GM19099 (cell line): ENCODE results near the gene C15orf62.

Source experiments
- POLR2A ChIP-seq: IDR thresholded peaks from 3 replicates; pipeline ENCODE4 v1.6.1; 2011; ENCODE audit warnings: low read depth; ENCODE audit not compliant: insufficient read length; ENCODE audit errors: extremely low read depth

C15orf62 gene, protein sequence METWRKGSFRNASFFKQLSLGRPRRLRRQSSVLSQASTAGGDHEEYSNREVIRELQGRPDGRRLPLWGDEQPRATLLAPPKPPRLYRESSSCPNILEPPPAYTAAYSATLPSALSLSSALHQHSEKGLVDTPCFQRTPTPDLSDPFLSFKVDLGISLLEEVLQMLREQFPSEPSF

DNA sequence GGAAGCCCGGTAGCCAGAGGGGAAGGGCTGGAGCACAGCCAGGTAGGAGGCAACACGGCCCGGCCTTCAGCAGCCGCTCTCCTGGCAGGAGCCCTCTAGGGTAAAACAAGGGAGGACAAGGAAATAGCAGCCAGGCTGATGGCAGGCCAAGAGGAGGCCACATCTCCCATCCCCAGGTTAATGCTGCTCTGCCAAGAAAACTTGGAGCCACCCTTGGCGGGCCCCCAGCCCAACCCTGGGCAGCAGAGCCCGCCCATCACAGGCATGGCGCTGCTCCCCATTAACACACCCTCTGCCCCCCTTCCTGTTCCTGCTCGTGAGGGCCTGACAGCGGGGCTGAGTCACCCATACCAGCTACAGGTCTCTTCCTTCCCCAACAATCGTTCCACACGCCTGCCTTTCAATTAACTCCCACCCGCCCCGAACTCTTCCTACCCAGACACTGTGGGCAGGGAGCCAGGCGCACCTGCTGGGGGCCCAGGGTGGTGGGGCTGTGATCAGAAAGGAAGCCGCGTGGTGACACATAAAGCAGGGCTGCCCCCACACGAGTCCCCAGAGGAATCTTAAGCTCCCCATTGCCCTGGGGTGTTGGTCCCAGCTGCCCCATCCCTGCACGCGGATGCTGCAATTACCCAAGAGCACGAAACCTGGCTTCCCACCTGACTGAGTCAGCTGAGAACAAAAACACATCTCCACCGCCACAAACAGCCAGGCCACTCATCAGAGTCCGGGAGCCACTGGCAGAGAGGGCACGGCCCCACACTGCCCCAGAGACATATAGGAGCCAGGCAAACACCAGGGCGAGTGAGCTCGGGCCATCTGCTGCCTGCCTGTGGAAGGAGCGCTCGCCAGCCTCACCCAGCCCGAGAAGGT is at the start of gene C15orf62:
C15orf62 (plus strand) TSS at position 707 of the 873 bp plus-strand sequence. CDS start 516 bp downstream, outside the sequence.
- no peak for TF ChIP-seq POLR2A

DNA sequence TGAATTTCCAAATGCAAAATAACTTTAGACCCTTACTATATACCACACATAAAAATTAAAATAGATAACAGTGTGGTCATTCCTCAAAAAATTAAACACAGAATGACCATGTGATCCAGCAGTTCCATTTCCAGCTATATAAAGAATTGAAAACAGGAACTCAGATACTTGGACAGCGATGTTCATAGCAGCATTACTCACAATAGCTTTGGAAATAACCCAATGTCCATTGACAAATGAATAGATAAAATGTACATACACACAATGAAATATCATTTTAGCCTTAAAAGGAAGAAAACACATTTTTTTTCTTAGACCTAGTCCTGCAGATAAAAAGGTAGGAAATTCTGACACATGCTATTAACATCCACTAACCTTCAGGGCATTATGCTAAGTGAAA is 48.1 kb upstream of the C15orf62 start:
- no peak for TF ChIP-seq POLR2A

DNA sequence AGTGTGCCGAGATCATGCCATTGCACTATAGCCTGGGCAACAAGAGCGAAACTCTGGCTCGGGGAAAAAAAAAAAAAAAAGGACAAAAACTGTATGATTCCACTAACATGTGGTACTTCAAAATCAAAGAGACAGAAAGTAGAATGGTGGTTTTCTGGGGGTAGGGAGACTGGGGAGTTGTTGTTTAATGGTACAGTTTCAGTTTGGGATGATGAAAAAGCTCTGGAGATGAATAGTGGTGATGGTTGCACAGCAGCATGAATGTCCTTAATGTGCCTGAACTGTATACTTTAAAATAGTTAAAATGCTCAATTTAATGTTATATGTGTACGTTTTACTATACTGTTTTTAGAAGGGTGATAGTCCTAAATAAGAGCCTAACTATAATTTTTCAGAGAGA is 47.4 kb upstream of the C15orf62 start:
- no peak for TF ChIP-seq POLR2A

DNA sequence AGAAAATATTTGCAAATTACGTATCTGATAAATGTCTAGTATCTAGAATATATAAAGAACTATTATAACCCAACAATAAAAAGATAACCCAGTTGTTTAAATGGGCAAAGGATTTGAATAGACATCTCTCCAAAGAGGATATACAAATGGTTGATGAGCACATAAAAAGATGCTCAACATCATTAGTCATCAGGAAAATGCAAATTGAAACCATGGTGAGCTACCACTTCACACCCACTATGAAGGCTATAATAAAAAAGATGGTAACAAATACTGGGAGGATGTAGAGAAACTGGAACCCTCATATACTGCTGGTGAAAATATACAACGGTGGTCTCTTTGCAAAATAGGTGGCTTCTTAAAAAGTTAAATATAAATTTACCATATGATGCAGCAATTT is 46.8 kb upstream of the C15orf62 start:
- TF ChIP-seq POLR2A, result no peak

DNA sequence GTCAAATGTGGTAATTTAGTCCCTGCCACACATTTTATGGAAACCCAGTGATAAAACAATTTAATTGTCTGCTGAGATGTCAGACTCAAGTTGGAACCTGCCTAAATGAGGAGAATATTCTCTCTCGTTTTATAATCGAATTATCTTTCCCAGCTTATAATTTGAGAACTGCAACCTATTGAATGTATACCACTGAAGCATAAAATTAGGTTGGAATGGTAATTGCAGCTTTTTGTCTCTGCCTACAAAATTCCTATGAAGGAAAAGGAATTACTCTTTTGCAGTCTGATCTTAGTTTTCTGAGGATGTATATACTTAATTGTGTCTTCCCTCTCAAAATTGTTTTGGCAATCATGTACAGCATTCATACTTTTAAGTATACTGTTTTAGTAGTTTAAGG is 45.9 kb upstream of the C15orf62 start:
- no peak for TF ChIP-seq POLR2A

DNA sequence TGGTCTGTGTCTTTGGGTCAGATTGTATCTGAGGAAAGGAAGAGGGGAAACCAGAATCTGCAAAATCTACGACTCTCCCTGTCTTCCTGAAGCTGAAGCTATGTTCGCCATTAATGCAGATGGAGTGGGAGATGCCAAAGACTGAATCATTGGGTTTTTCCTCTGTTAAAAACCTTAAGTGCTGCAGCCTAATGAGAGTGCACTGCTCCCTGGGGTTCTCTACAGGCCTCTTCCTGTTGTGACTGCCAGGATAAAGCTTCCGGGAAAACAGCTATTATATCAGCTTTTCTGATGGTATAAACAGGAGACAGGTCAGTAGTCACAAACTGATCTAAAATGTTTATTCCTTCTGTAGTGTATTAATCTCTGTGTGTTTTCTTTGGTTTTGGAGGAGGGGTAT is 38.7 kb upstream of the C15orf62 start:
- TF ChIP-seq POLR2A, result no peak

DNA sequence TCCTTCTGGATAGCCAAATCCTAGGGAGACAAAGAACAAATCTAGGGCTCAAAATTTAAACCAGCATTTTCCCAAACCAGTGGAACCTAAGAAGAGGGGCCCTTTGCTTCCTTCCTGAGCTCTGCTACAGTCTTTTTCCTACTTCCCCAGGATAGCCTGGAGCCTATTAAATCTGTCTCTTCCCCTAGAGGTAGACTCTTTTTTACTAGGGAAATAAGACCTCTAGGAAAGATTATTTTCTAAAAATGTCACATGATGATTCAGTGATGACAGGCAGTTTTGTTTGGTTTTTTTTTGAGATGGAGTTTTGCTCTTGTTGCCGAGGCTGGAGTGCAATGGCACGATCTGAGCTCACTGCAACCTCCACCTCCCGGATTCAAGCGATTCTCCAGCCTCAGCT is 33.2 kb upstream of the C15orf62 start:
- TF ChIP-seq POLR2A, result no peak

DNA sequence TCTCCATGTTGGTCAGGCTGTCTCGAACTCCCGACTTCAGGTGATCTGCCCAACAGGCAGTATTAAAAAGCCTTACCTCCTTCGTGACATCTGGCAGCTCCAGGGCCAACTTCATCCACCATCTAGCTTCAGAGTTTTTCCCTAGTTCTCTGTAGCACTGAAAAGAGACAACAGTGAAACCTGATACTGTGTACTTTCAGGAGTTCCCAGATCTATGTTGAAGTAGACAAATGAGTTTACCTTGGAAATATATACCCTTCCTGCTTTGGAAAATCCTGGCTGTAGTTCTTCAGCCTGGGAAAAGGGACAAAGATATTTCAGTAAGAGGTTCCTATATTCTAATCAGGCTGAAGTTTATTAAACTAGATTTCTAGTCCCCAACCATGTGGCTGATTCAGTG is 32.7 kb upstream of the C15orf62 start:
- no peak for TF ChIP-seq POLR2A

DNA sequence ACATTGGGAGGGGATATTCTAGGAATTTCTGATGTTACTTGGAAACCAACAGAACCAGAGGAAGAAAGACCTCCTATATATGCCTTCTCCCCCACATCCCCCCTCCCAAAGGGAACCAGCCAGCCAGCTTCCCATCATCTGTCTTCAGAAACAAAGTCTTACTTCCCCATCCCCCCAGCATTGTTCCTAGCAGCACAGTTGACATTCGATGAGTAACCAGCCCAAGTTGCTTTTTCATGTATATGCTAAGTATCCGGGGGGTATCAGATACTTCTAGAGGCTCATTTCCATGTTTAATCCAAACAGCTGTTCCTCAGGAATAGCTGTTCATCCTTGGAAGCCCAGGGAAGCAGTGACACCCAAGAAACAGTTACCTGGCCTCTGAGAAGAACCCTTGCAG is 30.7 kb upstream of the C15orf62 start:
- no peak for TF ChIP-seq POLR2A

DNA sequence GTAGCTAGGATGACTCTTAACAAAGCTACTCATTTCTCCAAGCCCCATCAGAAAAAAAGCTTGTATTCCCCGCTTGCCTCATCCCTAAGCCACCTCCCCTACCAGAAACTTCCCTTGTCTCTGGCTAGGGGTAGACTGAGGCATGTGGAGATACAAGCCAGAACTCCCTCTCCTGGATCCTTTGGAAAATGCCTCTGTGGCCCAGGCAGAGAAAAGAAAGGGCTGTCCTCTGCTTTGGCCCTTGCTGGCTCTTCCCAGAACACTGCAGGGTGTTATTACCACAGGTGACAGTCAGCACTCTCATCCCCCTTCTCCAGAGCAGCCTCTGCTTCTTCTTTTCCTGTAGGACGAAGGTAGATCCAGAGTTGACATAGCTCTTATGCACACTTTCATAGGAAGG is 29.9 kb upstream of the C15orf62 start:
- no peak for TF ChIP-seq POLR2A

DNA sequence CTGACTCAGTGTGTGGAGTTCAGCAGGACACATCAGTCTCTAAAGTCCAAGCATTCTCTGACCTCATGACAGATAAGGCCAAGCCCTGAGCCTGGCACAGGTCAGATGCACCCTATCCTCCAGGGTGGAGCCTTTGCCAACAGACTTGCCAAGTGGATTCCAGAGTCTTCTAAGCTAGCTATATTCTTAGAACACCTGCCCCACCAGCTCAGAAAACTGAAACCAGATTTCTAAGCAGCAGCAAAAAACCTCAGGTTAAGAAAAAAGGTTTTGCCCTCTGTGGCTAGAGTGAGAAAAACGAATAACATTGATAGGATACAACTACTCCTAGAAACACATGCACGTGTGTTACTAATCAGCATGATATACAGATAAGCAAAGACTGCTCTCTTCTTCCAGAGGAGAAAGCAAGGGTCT is 26.3 kb upstream of the C15orf62 start:
- no peak for TF ChIP-seq POLR2A

DNA sequence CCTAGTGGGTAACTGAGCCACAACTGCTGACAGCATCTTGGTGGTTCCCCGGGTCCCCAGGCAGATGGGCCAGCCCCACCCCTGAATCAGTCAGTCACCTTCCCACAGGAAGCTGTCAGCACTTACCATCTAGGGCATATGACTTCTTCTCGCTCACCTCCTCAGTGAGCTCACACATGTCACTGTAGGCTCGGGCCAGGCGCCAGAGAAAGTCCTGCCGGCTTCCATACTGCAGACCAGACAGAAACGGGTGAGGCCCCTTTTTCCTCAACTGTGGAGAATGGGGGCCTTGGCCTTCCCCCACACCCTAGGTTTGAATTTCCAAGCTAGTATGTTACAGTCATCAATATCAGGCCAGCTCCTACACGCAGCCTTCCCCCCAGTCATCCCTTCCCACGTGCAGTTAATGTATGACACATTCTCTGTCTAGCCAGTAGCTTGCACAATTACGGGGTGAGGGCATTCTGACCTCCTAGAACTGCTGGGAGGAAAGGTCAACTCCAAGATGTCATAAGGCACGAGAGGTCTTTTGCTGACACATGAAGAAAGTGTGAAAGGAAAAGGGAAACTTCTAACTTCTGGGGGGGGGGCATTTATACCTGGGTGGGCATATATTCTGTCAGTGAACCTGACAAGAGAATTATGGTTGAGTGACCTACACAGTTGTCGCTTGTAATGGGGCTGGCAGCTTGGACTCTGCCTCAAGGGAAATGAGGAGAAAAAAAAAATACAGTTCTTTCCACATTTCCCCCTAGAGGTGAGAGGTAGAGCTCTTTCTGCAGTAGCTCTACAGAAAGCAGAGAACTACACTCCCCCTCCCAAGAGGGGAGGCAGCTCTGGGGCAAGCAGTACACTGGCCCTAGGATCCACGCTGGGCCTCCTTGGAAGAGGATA is 25.6 kb upstream of the C15orf62 start:
- no peak for TF ChIP-seq POLR2A

DNA sequence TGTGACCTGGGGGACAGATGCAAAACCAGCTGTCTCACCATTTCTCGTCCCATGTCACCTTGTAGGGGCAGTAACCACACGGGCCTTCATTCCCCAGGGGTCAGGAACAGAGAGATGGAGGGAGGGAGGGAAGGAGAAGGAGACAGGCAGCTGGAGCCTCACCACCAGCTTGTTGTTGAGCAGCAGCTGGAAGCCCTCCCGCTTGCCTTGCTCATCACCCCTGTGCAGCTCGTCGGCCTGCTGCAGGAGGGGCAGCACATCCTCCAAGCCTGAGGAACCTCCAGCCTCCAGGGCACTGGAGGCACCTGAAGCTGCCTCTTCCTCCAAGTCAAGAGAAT is 25.0 kb upstream of the C15orf62 start:
- TF ChIP-seq POLR2A, result no peak

DNA sequence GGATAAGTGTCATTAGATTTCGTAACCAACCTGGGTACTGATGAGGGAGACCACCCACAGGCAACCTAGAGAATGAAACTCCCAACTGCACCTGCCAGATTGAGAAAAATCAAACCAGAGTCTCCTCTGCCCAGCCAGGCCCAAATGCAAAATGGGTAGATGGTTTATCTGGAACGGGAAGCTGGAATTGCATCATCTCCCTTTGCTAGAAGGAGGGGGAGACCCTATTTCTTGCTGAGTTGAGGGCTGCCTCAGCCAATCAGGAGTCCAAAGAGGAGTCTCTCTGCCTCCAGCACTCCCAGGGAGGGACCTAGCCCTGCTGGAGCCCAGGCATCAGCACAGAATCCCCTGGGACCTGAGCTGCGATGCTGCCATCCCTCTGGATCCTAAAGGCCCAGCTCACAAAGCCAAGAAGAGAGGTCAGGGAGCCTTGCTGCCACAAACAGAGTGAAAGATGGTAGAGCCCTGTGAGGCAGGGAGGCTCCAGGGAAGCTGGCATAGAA is 22.8 kb upstream of the C15orf62 start:
- TF ChIP-seq POLR2A, result no peak
